Measurements from ENCODE around the gene BCL7A. TPM values are rescaled to one million over a fixed set of nuclear protein-coding genes. Genes with fewer than 3 reads are reported as not detected.

BCL7A gene
- total and polyA plus RNA-seq, 12 donors = 3.4 to 25.7 (median 15.4) TPM

GRCh38 chr12:122060081-122060501 is 38.4 kb downstream of the BCL7A start:
- WGBS, 2 donors = 60 to 68% methylated on average over 22 of the region's 22 CpGs
- Histone ChIP-seq H3K9me3 (no peaks in the 10 kb centered on the region), H3K27me3 (no peaks in the 10 kb centered on the region), H3K4me1 (peaks cover 15 to 45% (median 26%) of the 10 kb centered on the region in 9 donors), H3K36me3 (peaks cover 0 to 59% (median 9%) of the 10 kb centered on the region in 9 donors), H3K4me3 (no peak overlapping the region), H3K27ac (peak overlapping the region in 1 of 10 donors; percentile 9)
- TF ChIP-seq, protein P1, sequence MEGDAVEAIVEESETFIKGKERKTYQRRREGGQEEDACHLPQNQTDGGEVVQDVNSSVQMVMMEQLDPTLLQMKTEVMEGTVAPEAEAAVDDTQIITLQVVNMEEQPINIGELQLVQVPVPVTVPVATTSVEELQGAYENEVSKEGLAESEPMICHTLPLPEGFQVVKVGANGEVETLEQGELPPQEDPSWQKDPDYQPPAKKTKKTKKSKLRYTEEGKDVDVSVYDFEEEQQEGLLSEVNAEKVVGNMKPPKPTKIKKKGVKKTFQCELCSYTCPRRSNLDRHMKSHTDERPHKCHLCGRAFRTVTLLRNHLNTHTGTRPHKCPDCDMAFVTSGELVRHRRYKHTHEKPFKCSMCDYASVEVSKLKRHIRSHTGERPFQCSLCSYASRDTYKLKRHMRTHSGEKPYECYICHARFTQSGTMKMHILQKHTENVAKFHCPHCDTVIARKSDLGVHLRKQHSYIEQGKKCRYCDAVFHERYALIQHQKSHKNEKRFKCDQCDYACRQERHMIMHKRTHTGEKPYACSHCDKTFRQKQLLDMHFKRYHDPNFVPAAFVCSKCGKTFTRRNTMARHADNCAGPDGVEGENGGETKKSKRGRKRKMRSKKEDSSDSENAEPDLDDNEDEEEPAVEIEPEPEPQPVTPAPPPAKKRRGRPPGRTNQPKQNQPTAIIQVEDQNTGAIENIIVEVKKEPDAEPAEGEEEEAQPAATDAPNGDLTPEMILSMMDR (IDR thresholded peaks at IDR 0.05) = no peak
- intact Hi-C loops (cut with DNase I) = no loop called here
- DNase-seq (peak in 1 of 2 donors; percentile 23), ATAC-seq (no peak)

DNA sequence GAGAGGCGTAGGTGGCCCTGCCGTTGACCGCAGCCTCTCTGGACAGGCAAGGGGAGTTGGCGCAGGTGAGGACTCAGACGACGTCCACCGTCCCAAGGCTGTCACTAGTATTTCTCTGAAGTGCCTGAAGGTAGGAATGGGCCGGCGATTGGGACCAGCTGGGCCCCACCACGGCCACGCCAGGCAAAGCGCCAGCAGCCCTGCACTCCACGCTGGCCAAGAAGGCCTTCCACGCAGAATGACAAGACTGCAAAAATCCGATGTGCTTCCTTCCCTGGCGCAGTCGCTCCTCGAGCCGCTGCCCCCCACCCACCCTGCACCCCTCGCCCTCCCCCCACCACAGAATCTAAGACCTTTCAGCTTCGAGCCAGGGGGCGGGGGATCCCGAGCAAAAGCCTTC is 39.6 kb downstream of the BCL7A start:
- Histone ChIP-seq H3K4me3 (no peak overlapping the region), H3K27ac (no peak overlapping the region), H3K4me1 (peaks cover 15 to 50% (median 33%) of the 10 kb centered on the region in 9 donors), H3K9me3 (no peaks in the 10 kb centered on the region), H3K36me3 (peaks cover 0 to 48% (median 6%) of the 10 kb centered on the region in 9 donors), H3K27me3 (no peaks in the 10 kb centered on the region)
- TF ChIP-seq, protein P1 (IDR thresholded peaks at IDR 0.05) = no peak
- no peak for ATAC-seq
- no peak for DNase-seq
- WGBS, 2 donors = 88 to 92% methylated on average over 23 of the region's 23 CpGs
- intact Hi-C loops (cut with DNase I) = no loop called here

DNA sequence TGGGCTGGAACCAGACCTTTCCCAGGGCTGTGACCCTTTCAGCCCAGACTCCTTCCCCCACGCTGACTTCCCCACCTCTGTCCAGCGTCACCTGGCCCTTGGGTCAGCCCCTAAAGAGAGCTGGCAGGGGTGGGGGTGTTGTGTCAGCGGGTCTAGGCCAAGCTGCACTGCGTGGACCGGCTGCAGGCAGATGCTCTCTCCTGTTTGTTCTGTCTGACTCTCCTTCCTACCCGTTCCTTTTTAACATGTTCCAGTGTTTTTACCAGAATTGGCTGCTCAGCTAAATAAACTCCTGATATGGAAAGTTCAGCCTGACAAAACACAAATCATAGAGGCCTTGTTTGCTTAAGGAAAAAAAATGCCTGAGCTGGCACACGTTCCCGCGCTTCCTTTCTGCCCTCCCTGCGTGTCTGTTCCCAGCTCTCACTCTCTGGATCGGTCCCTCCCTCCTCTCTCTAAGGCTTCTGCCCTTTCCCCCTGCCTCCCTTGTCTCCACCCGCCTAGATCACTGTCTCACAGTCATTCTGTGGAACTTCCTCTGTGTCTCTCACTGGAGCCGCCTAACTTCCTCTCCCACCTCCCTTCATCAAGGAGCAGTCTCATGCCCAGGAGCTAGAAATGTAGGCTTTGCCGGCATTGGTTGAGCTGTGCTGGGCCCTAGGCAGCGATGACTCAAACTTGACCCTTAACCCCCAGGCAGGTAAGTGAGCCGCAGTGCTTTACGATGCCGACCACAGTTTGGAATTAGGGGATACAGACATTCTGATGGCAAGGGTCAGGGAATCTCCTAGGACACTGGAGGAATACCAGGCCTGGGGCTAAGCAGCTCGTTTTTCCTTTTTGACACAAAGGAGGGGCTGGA is 41.4 kb downstream of the BCL7A start:
- peak; percentile 50 to 72 (median 62) for ATAC-seq
- intact Hi-C loops (cut with DNase I) = no loop called here
- H3K27me3 ChIP-seq = no peaks in the 10 kb centered on the region
- peak overlapping the region; percentile 59 to 86 (median 72) for H3K27ac ChIP-seq
- peak overlapping the region in 6 of 10 donors; percentile 7 to 24 (median 18) for H3K4me3 ChIP-seq
- H3K36me3 ChIP-seq = peaks cover 0 to 30% (median 6%) of the 10 kb centered on the region in 9 donors
- peak; percentile 41 to 44 for DNase-seq
- peaks cover 15 to 57% (median 40%) of the 10 kb centered on the region in 9 donors for H3K4me1 ChIP-seq
- TF ChIP-seq, protein P1 (IDR thresholded peaks at IDR 0.05) = no peak
- no peaks in the 10 kb centered on the region for H3K9me3 ChIP-seq
- WGBS, 2 donors = 46 to 52% methylated on average over 19 of the region's 19 CpGs

- peak in 1 of 2 donors; percentile 17 for DNase-seq
- Histone ChIP-seq H3K27me3 (no peaks in the 10 kb centered on the region), H3K9me3 (no peaks in the 10 kb centered on the region), H3K4me3 (peak overlapping the region in 6 of 10 donors; percentile 7 to 24 (median 18)), H3K4me1 (peaks cover 15 to 63% (median 45%) of the 10 kb centered on the region in 9 donors), H3K36me3 (peaks cover 0 to 25% (median 6%) of the 10 kb centered on the region in 9 donors), H3K27ac (peak overlapping the region; percentile 59 to 86 (median 72))
- intact Hi-C loops (cut with DNase I) = no loop called here
- ATAC-seq = peak in 1 of 8 donors; percentile 4
- WGBS, 2 donors = 52 to 53% methylated on average over 6 of the region's 6 CpGs
- TF ChIP-seq, protein P1 (IDR thresholded peaks at IDR 0.05) = no peak
These were observed 42.0 kb downstream of the BCL7A start for GRCh38 chr12:122063694-122064024.

All from heart right ventricle (tissue), 16 donors.